ENCODE results near the gene ZBTB7C. TPM values are rescaled to one million over a fixed set of nuclear protein-coding genes. Genes with fewer than 3 reads are reported as not detected.

ZBTB7C gene
- total and polyA plus RNA-seq, 10 of the 15 experiments (the other 5 are each of a cell fraction or from before 2014, with no cell fraction given), result under 0.01 to 0.08 (median 0.01) TPM; not detected in 7

GRCh38 chr18:48104705-48105104 is 304.5 kb downstream of the ZBTB7C start:
- Histone ChIP-seq H4K20me1 (ENCODE audit: control insufficient read depth, insufficient read depth) (no peaks in the 10 kb centered on the region), H3K9ac (ENCODE audit: control insufficient read depth, insufficient read depth, low read length) (no peak overlapping the region), H3K9me3 (replicated peaks; ENCODE audit: control insufficient read depth, insufficient read depth, low read length) (no peaks in the 10 kb centered on the region), H3K27ac (ENCODE audit: control insufficient read depth, insufficient read depth) (no peak overlapping the region), H2AFZ (ENCODE audit: control insufficient read depth, low read depth, low read length) (no peak overlapping the region), H3K4me2 (ENCODE audit: control insufficient read depth, insufficient read depth) (no peak overlapping the region), H3K79me2 (ENCODE audit: control insufficient read depth, insufficient read depth, low read length) (no peaks in the 10 kb centered on the region), H3K36me3 (ENCODE audit: control insufficient read depth in 2 of 2, insufficient read depth in 2 of 2, low read length in 1 of 2) (no peaks in the 10 kb centered on the region), H3K27me3 (replicated peaks in 1 of 2; ENCODE audit: control insufficient read depth in 2 of 2, insufficient read depth in 2 of 2, low read length in 1 of 2) (peaks cover 2 to 8% of the 10 kb centered on the region in 2 experiments; a peak in 2 of 4 replicates), H3K4me3 (no peak overlapping the region), H3K4me1 (ENCODE audit: control insufficient read depth, insufficient read depth, low read length) (no peaks in the 10 kb centered on the region)
- TF ChIP-seq RAD21 (IDR thresholded peaks at IDR 0.05; ENCODE audit: insufficient read depth, low read depth, low read length) (no peak), CHD2 (IDR thresholded peaks at IDR 0.05; ENCODE audit: borderline replicate concordance, low read depth, low read length) (no peak), NFIC (IDR thresholded peaks at IDR 0.05; ENCODE audit: low read depth, low read length) (no peak), CREB1 (IDR thresholded peaks at IDR 0.05; ENCODE audit: low read depth) (no peak), NR2C1 (IDR thresholded peaks at IDR 0.05) (no peak), BACH1 (IDR thresholded peaks at IDR 0.05; ENCODE audit: borderline replicate concordance) (no peak), MLLT1 (IDR thresholded peaks at IDR 0.05) (no peak), BCL3 (IDR thresholded peaks at IDR 0.05; ENCODE audit: borderline replicate concordance, insufficient read depth, low read depth, low read length, poor library complexity, severe bottlenecking) (no peak), POLR2A (IDR thresholded peaks at IDR 0.05; ENCODE audit: low read depth, low read length) (no peak), EED (IDR thresholded peaks at IDR 0.05; ENCODE audit: low read depth) (no peak), FOS (IDR thresholded peaks at IDR 0.05; ENCODE audit: borderline replicate concordance, extremely low read depth, insufficient read length) (no peak), ZNF274 (IDR thresholded peaks at IDR 0.05; ENCODE audit: insufficient read depth, insufficient read length) (no peak), ZZZ3 (IDR thresholded peaks at IDR 0.05; ENCODE audit: control insufficient read depth, insufficient read length, low read depth) (no peak), CBX3 (IDR thresholded peaks at IDR 0.05; ENCODE audit: borderline replicate concordance, low read depth) (no peak), RCOR1 (conservative IDR thresholded peaks at IDR 0.05; ENCODE audit: low read depth, low read length) (no peak), RBBP5 (conservative IDR thresholded peaks at IDR 0.05) (no peak), SP1 (IDR thresholded peaks at IDR 0.05; ENCODE audit: low read depth, low read length) (no peak)
- TF ChIP-seq, protein P1, sequence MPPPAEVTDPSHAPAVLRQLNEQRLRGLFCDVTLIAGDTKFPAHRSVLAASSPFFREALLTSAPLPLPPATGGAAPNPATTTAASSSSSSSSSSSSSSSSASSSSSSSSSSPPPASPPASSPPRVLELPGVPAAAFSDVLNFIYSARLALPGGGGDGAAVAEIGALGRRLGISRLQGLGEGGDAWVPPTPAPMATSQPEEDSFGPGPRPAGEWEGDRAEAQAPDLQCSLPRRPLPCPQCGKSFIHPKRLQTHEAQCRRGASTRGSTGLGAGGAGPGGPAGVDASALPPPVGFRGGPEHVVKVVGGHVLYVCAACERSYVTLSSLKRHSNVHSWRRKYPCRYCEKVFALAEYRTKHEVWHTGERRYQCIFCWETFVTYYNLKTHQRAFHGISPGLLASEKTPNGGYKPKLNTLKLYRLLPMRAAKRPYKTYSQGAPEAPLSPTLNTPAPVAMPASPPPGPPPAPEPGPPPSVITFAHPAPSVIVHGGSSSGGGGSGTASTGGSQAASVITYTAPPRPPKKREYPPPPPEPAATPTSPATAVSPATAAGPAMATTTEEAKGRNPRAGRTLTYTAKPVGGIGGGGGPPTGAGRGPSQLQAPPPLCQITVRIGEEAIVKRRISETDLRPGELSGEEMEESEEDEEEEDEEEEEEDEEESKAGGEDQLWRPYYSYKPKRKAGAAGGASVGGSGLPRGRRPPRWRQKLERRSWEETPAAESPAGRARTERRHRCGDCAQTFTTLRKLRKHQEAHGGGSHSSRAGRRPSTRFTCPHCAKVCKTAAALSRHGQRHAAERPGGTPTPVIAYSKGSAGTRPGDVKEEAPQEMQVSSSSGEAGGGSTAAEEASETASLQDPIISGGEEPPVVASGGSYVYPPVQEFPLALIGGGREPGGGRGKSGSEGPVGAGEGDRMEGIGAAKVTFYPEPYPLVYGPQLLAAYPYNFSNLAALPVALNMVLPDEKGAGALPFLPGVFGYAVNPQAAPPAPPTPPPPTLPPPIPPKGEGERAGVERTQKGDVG (CRISPR knock-in tag; IDR thresholded peaks at IDR 0.05), result no peak
- TF ChIP-seq, protein P2, sequence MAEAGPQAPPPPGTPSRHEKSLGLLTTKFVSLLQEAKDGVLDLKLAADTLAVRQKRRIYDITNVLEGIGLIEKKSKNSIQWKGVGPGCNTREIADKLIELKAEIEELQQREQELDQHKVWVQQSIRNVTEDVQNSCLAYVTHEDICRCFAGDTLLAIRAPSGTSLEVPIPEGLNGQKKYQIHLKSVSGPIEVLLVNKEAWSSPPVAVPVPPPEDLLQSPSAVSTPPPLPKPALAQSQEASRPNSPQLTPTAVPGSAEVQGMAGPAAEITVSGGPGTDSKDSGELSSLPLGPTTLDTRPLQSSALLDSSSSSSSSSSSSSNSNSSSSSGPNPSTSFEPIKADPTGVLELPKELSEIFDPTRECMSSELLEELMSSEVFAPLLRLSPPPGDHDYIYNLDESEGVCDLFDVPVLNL (IDR thresholded peaks at IDR 0.05; ENCODE audit: low read depth, low read length), result no peak
- no TSS peak for BruUV-seq (replicated peaks)
- ChIA-PET SMC1A (ENCODE audit: uncharacterized antibody, unreplicated experiment) (interaction anchor here (0.6 kb wide), 1 partner anchor 78 kb away, joined by 3 read pairs; no protein-coding TSS in a partner anchor), CTCF (interaction anchor here (0.9 kb wide), 1 partner anchor 329 kb away, joined by 3 read pairs; no protein-coding TSS in a partner anchor), POLR2A (no interaction called here), RAD21 (ENCODE audit: unreplicated experiment) (no interaction called here)
- FAIRE-seq, result no peak
- in situ Hi-C loops (cut with MboI), result no loop called here
- WGBS (ENCODE audit: insufficient coverage, insufficient replicate concordance, low lambda C conversion rate, missing lambda C conversion rate), result 10% methylated on average over 6 of the region's 6 CpGs
- ATAC-seq, result no peak
- DNase-seq (ENCODE audit: low read depth, low spot score), result no peak
- intact Hi-C loops (cut with micrococcal nuclease; ENCODE audit: unreplicated experiment), result no loop called here

Measured in GM12878 (cell line).